Ovary (tissue), 3 donors: ENCODE measurements around the gene CCNDBP1.

Experiments
- CTCF ChIP-seq, 3 donors: fragments of 450-650 bp in 2 of 3; fragments of 200-600 bp in 1 of 3; IDR thresholded peaks; one replicate each; pipeline versions ENCODE4 v1.5.1 to v1.8.0; 2016 to 2022; ENCODE audit warnings: antibody characterized with exemption in 3 of 3, mild to moderate bottlenecking in 1 of 3
- POLR2A ChIP-seq: fragments of 450-650 bp; IDR thresholded peaks from one replicate; pipeline ENCODE4 v1.6.1; 2017; ENCODE audit warnings: antibody characterized with exemption, mild to moderate bottlenecking, moderate library complexity
- donor health status: DM: no; HTN: no; CAD: no.

- TF ChIP-seq CTCF (IDR thresholded peaks at IDR 0.05) = no peak
- no peak for TF ChIP-seq POLR2A
These were observed 57.4 kb downstream of the CCNDBP1 start for GRCh38 chr15:43242616-43243015.
